PC-3 (cell line): ENCODE results near the gene IQCE. TPM values are rescaled to one million over a fixed set of nuclear protein-coding genes. Genes with fewer than 3 reads are reported as not detected.

Experiments
- ATAC-seq: fragments of 200-7000 bp; cut with Tn5 transposase; 2 replicates; pipeline ENCODE4 v1.9.1; 2020; ENCODE audit warnings: mild to moderate bottlenecking, moderate library complexity
- BruUV-seq: library from RNA; stranded (reverse); fragments of 400-500 nt; replicated peaks from 2 replicates; lab custom pipeline; 2021; lab: Mats Ljungman, UMichigan
- CTCF ChIA-PET: fragments of 300-600 bp; sonication (Branson Sonifier 250); formaldehyde crosslinking; loops from one replicate; lab custom pipeline; 2022; ENCODE audit warnings: antibody characterized with exemption; lab: Charles Lee
- POLR2A ChIA-PET: fragments of 300-600 bp; sonication (Branson Sonifier 250); formaldehyde crosslinking; loops from one replicate; lab custom pipeline; 2022; ENCODE audit warnings: antibody characterized with exemption; ENCODE audit not compliant: unreplicated experiment; lab: Charles Lee
- DNase-seq: peaks from one replicate; pipeline ENCODE4 v3.0.0-alpha.2; 2015
- H2AFZ ChIP-seq: fragments of 300-600 bp; sonication (generic); 2 replicates; pipeline ENCODE4 v1.6.0; 2016; ENCODE audit warnings: antibody characterized with exemption, low read length
- H3F3A ChIP-seq: fragments of 300-600 bp; sonication (generic); one replicate; pipeline ENCODE4 v1.6.0; 2017; ENCODE audit warnings: antibody characterized with exemption, low read length, control low read depth, mild to moderate bottlenecking; ENCODE audit not compliant: unreplicated experiment
- H3K27ac ChIP-seq: fragments of 300-600 bp; sonication (generic); 2 replicates; pipeline ENCODE4 v1.5.1; 2016; ENCODE audit warnings: mild to moderate bottlenecking, low read length
- H3K27me3 ChIP-seq: fragments of 300-600 bp; sonication (generic); 2 replicates; pipeline ENCODE4 v1.6.1; 2016; ENCODE audit warnings: low read length, mixed read lengths
- H3K36me3 ChIP-seq: fragments of 300-600 bp; sonication (generic); 2 replicates; pipeline ENCODE4 v1.6.1; 2016; ENCODE audit warnings: low read depth, mixed run types, low read length, mixed read lengths
- H3K4me1 ChIP-seq: fragments of 300-600 bp; sonication (generic); 2 replicates; pipeline ENCODE4 v1.5.1; 2016; ENCODE audit warnings: low read length; ENCODE audit not compliant: insufficient read depth
- H3K4me2 ChIP-seq: fragments of 300-600 bp; sonication (generic); 2 replicates; pipeline ENCODE4 v1.6.0; 2016; ENCODE audit warnings: low read length
- H3K4me3 ChIP-seq: fragments of 300-600 bp; sonication (generic); 2 replicates; pipeline ENCODE4 v1.5.1; 2016; ENCODE audit warnings: mild to moderate bottlenecking, low read length, mixed read lengths
- H3K79me2 ChIP-seq: fragments of 300-600 bp; sonication (generic); 2 replicates; pipeline ENCODE4 v1.6.1; 2017; ENCODE audit warnings: low read length, mixed read lengths
- H3K9ac ChIP-seq: fragments of 300-600 bp; sonication (generic); 2 replicates; pipeline ENCODE4 v1.6.0; 2016; ENCODE audit warnings: mild to moderate bottlenecking, low read length
- H3K9me2 ChIP-seq: fragments of 300-600 bp; sonication (generic); replicated peaks from 2 replicates; pipeline ENCODE4 v1.6.1; 2016; ENCODE audit warnings: mixed run types, low read length, mixed read lengths
- H3K9me3 ChIP-seq: fragments of 300-600 bp; sonication (generic); 2 replicates; pipeline ENCODE4 v1.6.1; 2016; ENCODE audit warnings: low read length, mixed read lengths
- H4K20me1 ChIP-seq: fragments of 300-600 bp; sonication (generic); 2 replicates; pipeline ENCODE4 v1.6.1; 2016; ENCODE audit warnings: low read length, mixed read lengths
- CTCF ChIP-seq: fragments of 300-600 bp; sonication (generic); conservative IDR thresholded peaks from 2 replicates; pipeline ENCODE4 v1.5.1; 2017; ENCODE audit warnings: antibody characterized with exemption, low read depth, mild to moderate bottlenecking, low read length
- EZH2 ChIP-seq: fragments of 300-600 bp; sonication (generic); IDR thresholded peaks from one replicate; pipeline ENCODE4 v1.6.1; 2017; ENCODE audit warnings: antibody characterized with exemption, mild to moderate bottlenecking, low read length; ENCODE audit not compliant: unreplicated experiment
- EZH2phosphoT487 ChIP-seq: fragments of 300-600 bp; sonication (generic); IDR thresholded peaks from 2 replicates; pipeline ENCODE4 v1.6.1; 2018; ENCODE audit warnings: mild to moderate bottlenecking, antibody characterized with exemption, low read length, borderline replicate concordance
- intact Hi-C: fragments of 100-400 bp; cut with micrococcal nuclease; formaldehyde crosslinking; loops from 2 replicates; pipeline ENCODE4 v1.9.0; 2023
- total RNA-seq: library from RNA; depleted of rRNA; stranded (reverse); fragments of >200 nt; gene quantifications from 2 replicates; pipeline ENCODE4 v1.2.3, GENCODE V29; 2014

IQCE gene
- total RNA-seq, 1 experiment from 2014 or later, result 9.7 TPM

DNA sequence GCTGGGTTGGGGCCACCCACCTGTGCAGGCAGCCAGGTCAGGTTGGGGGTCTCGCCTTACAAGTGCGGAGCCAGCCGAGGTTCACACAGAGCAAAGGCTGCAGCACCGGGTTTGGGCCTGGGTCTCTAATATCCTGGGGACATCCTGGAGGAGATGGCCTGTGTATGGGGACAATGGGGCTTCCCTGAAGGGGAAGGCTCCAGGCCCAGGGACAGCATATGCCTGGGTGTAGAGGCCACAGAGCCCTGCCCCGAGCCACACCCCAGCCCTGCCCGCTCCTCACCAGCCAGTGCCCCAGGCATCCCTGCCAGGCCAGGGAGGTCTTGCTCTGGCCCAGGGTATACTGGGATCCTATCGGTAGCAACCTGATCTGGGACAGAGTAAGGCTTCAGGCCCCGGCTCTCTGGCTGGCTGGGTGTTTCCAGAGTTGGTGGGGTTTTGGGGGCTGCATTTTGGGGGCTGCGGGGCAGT is 82.1 kb downstream of the IQCE start:
- Histone ChIP-seq H4K20me1 (peaks cover 2% of the 10 kb centered on the region; the same call in 1 of the 2 replicates), H3K9me2 (no peaks in the 10 kb centered on the region), H3K9ac (no peak overlapping the region), H3K4me3 (no peak overlapping the region), H3K79me2 (peaks cover 22% of the 10 kb centered on the region), H3K9me3 (no peaks in the 10 kb centered on the region), H3K4me2 (no peak overlapping the region), H3K4me1 (no peaks in the 10 kb centered on the region), H3K27ac (no peak overlapping the region), H2AFZ (no peak overlapping the region), H3K36me3 (no peaks in the 10 kb centered on the region), H3F3A (no peaks in the 10 kb centered on the region), H3K27me3 (no peaks in the 10 kb centered on the region)
- ChIA-PET CTCF (no interaction called here), POLR2A (no interaction called here)
- no peak for DNase-seq
- intact Hi-C loops, result no loop called here
- TF ChIP-seq EZH2 (no peak), EZH2phosphoT487 (no peak), CTCF (no peak)
- peak; percentile 33 for ATAC-seq
- BruUV-seq, result no TSS peak

DNA sequence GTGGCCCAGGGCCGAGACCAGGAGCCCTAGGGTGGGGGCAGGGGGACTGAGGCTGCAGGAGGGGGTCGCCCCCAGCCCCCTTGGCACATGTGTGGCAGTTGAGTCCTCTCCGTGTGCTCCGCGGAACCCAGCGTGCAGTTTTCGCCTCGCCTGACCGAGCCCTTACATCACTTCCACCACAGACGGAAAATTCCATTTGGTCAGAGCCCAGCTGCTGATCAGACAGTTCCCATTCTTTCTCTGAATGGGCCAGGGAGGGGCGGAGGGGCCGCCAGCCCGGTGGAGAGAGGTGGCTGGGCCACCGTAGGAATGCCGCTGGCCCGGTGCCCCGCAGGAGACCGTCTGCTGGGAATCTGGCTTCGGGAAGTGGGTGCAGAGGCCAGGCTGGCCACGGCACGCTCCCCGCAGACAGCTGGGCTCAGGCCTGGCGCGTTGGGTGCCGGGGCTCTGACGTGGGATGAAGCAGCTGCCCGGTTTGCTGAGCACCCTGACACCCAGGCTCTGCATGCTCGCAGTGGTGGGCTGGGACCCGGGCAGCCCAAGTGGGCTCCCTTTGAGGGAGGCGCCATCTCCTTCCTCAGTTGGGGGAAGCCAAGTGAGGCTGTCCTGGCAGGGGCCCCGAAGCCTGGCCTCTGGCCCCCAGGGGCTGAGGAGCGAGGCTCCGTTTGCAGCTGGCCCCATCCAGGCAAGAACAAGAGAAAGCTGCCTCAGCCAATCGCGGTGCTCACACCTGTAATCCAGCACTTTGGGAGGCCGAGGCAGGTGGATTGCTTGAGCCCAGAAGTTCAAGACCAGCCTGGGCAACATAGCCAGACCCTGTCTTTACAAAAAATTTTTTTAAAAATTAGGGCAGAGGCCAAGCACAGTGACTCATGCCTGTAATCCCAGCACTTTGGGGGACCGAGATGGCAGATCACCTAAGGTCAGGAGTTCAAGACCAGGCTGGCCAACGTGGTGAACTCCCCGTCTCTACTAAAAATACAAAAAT is 82.9 kb downstream of the IQCE start:
- H3F3A ChIP-seq, result no peaks in the 10 kb centered on the region
- TF ChIP-seq CTCF (no peak), EZH2phosphoT487 (no peak), EZH2 (no peak)
- H3K27me3 ChIP-seq, result no peaks in the 10 kb centered on the region
- CTCF ChIA-PET, result no interaction called here
- no peak overlapping the region for H3K4me3 ChIP-seq
- H2AFZ ChIP-seq, result no peak overlapping the region
- no peak overlapping the region for H3K27ac ChIP-seq
- ATAC-seq, result no peak
- H3K36me3 ChIP-seq, result no peaks in the 10 kb centered on the region
- intact Hi-C loops, result no loop called here
- no peaks in the 10 kb centered on the region for H3K9me2 ChIP-seq
- H3K9ac ChIP-seq, result no peak overlapping the region
- no peaks in the 10 kb centered on the region for H3K4me1 ChIP-seq
- BruUV-seq, result no TSS peak
- DNase-seq, result no peak
- no peak overlapping the region for H3K4me2 ChIP-seq
- H3K9me3 ChIP-seq, result no peaks in the 10 kb centered on the region
- peaks cover 13% of the 10 kb centered on the region for H3K79me2 ChIP-seq
- POLR2A ChIA-PET, result no interaction called here
- H4K20me1 ChIP-seq, result no peaks in the 10 kb centered on the region
